H9 (cell line): ENCODE measurements around the gene TICRR. TPM values are rescaled to one million over a fixed set of nuclear protein-coding genes. Genes with fewer than 3 reads are reported as not detected.

Source experiments
- DNase-seq: peaks from one replicate; pipeline ENCODE4 v3.0.0-alpha.2; 2017
- H2AFZ ChIP-seq: one replicate; pipeline ENCODE4 v1.6.1; 2013; ENCODE audit warnings: mild to moderate bottlenecking, low read length, control low read depth, moderate library complexity
- H2AK5ac ChIP-seq: 2 replicates; pipeline ENCODE4 v1.6.1; 2013; ENCODE audit warnings: low read length, control low read depth, mixed read lengths; ENCODE audit not compliant: insufficient read length
- H2BK120ac ChIP-seq: one replicate; pipeline ENCODE4 v1.6.1; 2013; ENCODE audit warnings: low read depth, mild to moderate bottlenecking, low read length, control low read depth, inconsistent platforms; ENCODE audit not compliant: poor library complexity, severe bottlenecking
- H2BK12ac ChIP-seq: 2 replicates; pipeline ENCODE4 v1.6.1; 2013; ENCODE audit warnings: low read length, control low read depth, mixed read lengths, low read depth; ENCODE audit not compliant: insufficient read length
- H2BK15ac ChIP-seq: 2 replicates; pipeline ENCODE4 v1.6.1; 2013; ENCODE audit warnings: low read depth, low read length, control low read depth
- H2BK20ac ChIP-seq: one replicate; pipeline ENCODE4 v1.6.1; 2013; ENCODE audit warnings: low read depth, mild to moderate bottlenecking, low read length, control low read depth, inconsistent platforms; ENCODE audit not compliant: poor library complexity, severe bottlenecking
- H2BK5ac ChIP-seq: 2 replicates; pipeline ENCODE4 v1.6.1; 2013; ENCODE audit warnings: low read length, control low read depth, mixed read lengths; ENCODE audit not compliant: insufficient read length
- H3K14ac ChIP-seq: 2 replicates; pipeline ENCODE4 v1.6.1; 2013; ENCODE audit warnings: low read length, control low read depth; ENCODE audit not compliant: insufficient read depth
- H3K18ac ChIP-seq: 2 replicates; pipeline ENCODE4 v1.6.1; 2013; ENCODE audit warnings: low read depth, mild to moderate bottlenecking, mixed read lengths, low read length, control low read depth; ENCODE audit not compliant: insufficient read length
- H3K23ac ChIP-seq: 2 replicates; pipeline ENCODE4 v1.6.1; 2013; ENCODE audit warnings: low read length, control low read depth, mixed read lengths, low read depth; ENCODE audit not compliant: insufficient read length
- H3K23me2 ChIP-seq: 2 replicates; pipeline ENCODE4 v1.6.1; 2013; ENCODE audit warnings: low read depth, mild to moderate bottlenecking, mixed read lengths, low read length, control low read depth; ENCODE audit not compliant: insufficient read length, poor library complexity, severe bottlenecking
- H3K27ac ChIP-seq: 2 replicates; pipeline ENCODE4 v1.5.1; 2013; ENCODE audit warnings: low read length, control low read depth, mixed read lengths, low read depth; ENCODE audit not compliant: insufficient read length
- H3K27me3 ChIP-seq: 2 replicates; pipeline ENCODE4 v1.6.1; 2013; ENCODE audit warnings: low read length, control low read depth, inconsistent platforms; ENCODE audit not compliant: insufficient read depth
- H3K4ac ChIP-seq: 2 replicates; pipeline ENCODE4 v1.6.1; 2013; ENCODE audit warnings: low read depth, mild to moderate bottlenecking, control low read depth, inconsistent platforms, low read length, moderate library complexity
- H3K4me1 ChIP-seq: 2 replicates; pipeline ENCODE4 v1.6.1; 2013; ENCODE audit warnings: low read length, control low read depth, inconsistent platforms; ENCODE audit not compliant: insufficient read depth
- H3K4me2 ChIP-seq: 2 replicates; pipeline ENCODE4 v1.6.1; 2013; ENCODE audit warnings: low read length, control low read depth, mixed read lengths; ENCODE audit not compliant: insufficient read length, insufficient read depth
- H3K56ac ChIP-seq: 2 replicates; pipeline ENCODE4 v1.6.1; 2013; ENCODE audit warnings: low read depth, mild to moderate bottlenecking, mixed read lengths, low read length, control low read depth; ENCODE audit not compliant: insufficient read length
- H3K79me1 ChIP-seq: 2 replicates; pipeline ENCODE4 v1.6.1; 2013; ENCODE audit warnings: low read depth, mild to moderate bottlenecking, moderate library complexity, low read length, control low read depth, inconsistent platforms; ENCODE audit not compliant: insufficient read depth, poor library complexity, severe bottlenecking
- H3K79me2 ChIP-seq: 2 replicates; pipeline ENCODE4 v1.6.1; 2013; ENCODE audit warnings: low read length, control low read depth, inconsistent platforms; ENCODE audit not compliant: insufficient read depth
- H3K9ac ChIP-seq: 2 replicates; pipeline ENCODE4 v1.6.1; 2013; ENCODE audit warnings: low read length, control low read depth, mixed read lengths; ENCODE audit not compliant: insufficient read length; ENCODE audit errors: extremely low read depth
- H3K9me3 ChIP-seq: one replicate; pipeline ENCODE4 v1.6.1; 2013; ENCODE audit warnings: low read depth, low read length, inconsistent platforms; ENCODE audit not compliant: control insufficient read depth
- H3T11ph ChIP-seq: one replicate; pipeline ENCODE4 v1.6.1; 2013; ENCODE audit warnings: mild to moderate bottlenecking, low read length, control low read depth, inconsistent platforms
- H4K20me1 ChIP-seq: one replicate; pipeline ENCODE4 v1.6.1; 2013; ENCODE audit not compliant: control insufficient read depth, insufficient read length, insufficient read depth
- H4K5ac ChIP-seq: 2 replicates; pipeline ENCODE4 v1.6.1; 2013; ENCODE audit warnings: low read depth, mild to moderate bottlenecking, mixed read lengths, low read length, control low read depth; ENCODE audit not compliant: insufficient read length
- H4K8ac ChIP-seq: replicated peaks from 2 replicates; pipeline ENCODE4 v1.6.1; 2013; ENCODE audit warnings: low read length, control low read depth, mixed read lengths, low read depth; ENCODE audit not compliant: insufficient read length
- H4K91ac ChIP-seq: 2 replicates; pipeline ENCODE4 v1.6.1; 2013; ENCODE audit warnings: low read depth, mild to moderate bottlenecking, moderate library complexity, mixed read lengths, low read length, control low read depth; ENCODE audit not compliant: insufficient read length
- H3K27ac Mint-ChIP-seq, 3 experiments: 2 replicates in 2 of 3; 3 replicates in 1 of 3; pipeline ENCODE4 v1.8.0; 2020 to 2021; ENCODE audit warnings: mixed read lengths in 3 of 3, mild to moderate bottlenecking in 1 of 3, moderate library complexity in 1 of 3
- H3K27me3 Mint-ChIP-seq: 2 replicates; pipeline ENCODE4 v1.8.0; 2021; ENCODE audit warnings: low read depth, mild to moderate bottlenecking, moderate library complexity, mixed read lengths
- H3K36me3 Mint-ChIP-seq, 3 experiments: 2 replicates in 2 of 3; 3 replicates in 1 of 3; pipeline ENCODE4 v1.8.0; 2020 to 2021; ENCODE audit warnings: low read depth in 3 of 3, mixed read lengths in 3 of 3; ENCODE audit not compliant: insufficient read depth in 1 of 3
- H3K4me1 Mint-ChIP-seq, 2 experiments: 2 replicates each; pipeline ENCODE4 v1.8.0; 2020; ENCODE audit warnings: mixed read lengths in 2 of 2
- H3K4me3 Mint-ChIP-seq, 2 experiments: 2 replicates in 1 of 2; 3 replicates in 1 of 2; pipeline ENCODE4 v1.8.0; 2020 to 2021; ENCODE audit warnings: mild to moderate bottlenecking in 2 of 2, mixed read lengths in 2 of 2, moderate library complexity in 1 of 2
- H3K9me3 Mint-ChIP-seq, 2 experiments: 2 replicates in 1 of 2; 3 replicates in 1 of 2; pipeline ENCODE4 v1.8.0; 2020; ENCODE audit warnings: mild to moderate bottlenecking in 2 of 2, mixed read lengths in 2 of 2, moderate library complexity in 1 of 2
- CTCF ChIP-seq: fragments of 200-600 bp; sonication (generic); conservative IDR thresholded peaks from 3 replicates; pipeline ENCODE4 v1.8.0; 2021; ENCODE audit warnings: antibody characterized with exemption, mild to moderate bottlenecking
- WGBS: extraction: QIAGEN DNeasy Blood & Tissue Kit; methylation state at CpG from one replicate; pipeline ENCODE4 v1.1.7; 2013; ENCODE audit warnings: missing lambda C conversion rate, low lambda C conversion rate, mixed read lengths; ENCODE audit not compliant: insufficient read length; ENCODE audit errors: extremely low coverage; 5-methylcytosine and 5-hydroxymethylcytosine counted together
- total RNA-seq: library from RNA; stranded (reverse); gene quantifications from 2 replicates; pipeline ENCODE4 v1.2.1, GENCODE V29; 2021

TICRR gene
- total RNA-seq, 1 experiment from 2014 or later: 26.0 TPM

GRCh38 chr15:89670971-89671560, 95.8 kb downstream of the TICRR start:
- H3K4me3 Mint-ChIP-seq: no peak overlapping the region
- Histone ChIP-seq H2AFZ (no peak overlapping the region), H2BK120ac (no peak overlapping the region), H2BK20ac (no peak overlapping the region), H2BK15ac (no peak overlapping the region), H3K18ac (no peak overlapping the region), H4K91ac (no peak overlapping the region), H3K27ac (no peak overlapping the region), H2BK5ac (no peak overlapping the region), H3K9me3 (no peaks in the 10 kb centered on the region), H3K14ac (no peak overlapping the region), H3K4me2 (no peak overlapping the region), H4K5ac (no peak overlapping the region), H4K20me1 (no peaks in the 10 kb centered on the region), H2BK12ac (no peak overlapping the region), H3K79me1 (no peaks in the 10 kb centered on the region), H3K79me2 (no peaks in the 10 kb centered on the region), H3K27me3 (no peaks in the 10 kb centered on the region), H3K9ac (no peak overlapping the region), H2AK5ac (no peak overlapping the region), H3K56ac (no peak overlapping the region), H4K8ac (no peak overlapping the region), H3T11ph (no peak overlapping the region), H3K23me2 (no peaks in the 10 kb centered on the region), H3K4me1 (no peaks in the 10 kb centered on the region), H3K23ac (no peak overlapping the region), H3K4ac (no peak overlapping the region)
- H3K27ac Mint-ChIP-seq: no peak overlapping the region
- no peak for DNase-seq
- no CpG with 5 or more reads among the region's 12 CpGs for WGBS
- peaks cover 4 to 14% of the 10 kb centered on the region in 2 experiments; a peak in 3 of 4 replicates for H3K4me1 Mint-ChIP-seq
- H3K9me3 Mint-ChIP-seq: no peaks in the 10 kb centered on the region
- TF ChIP-seq CTCF: no peak
- peaks cover 30% of the 10 kb centered on the region for H3K27me3 Mint-ChIP-seq
- no peaks in the 10 kb centered on the region; a peak in 1 of 7 replicates for H3K36me3 Mint-ChIP-seq
